ENCODE results near the gene TBC1D24. TPM values are rescaled to one million over a fixed set of nuclear protein-coding genes. Genes with fewer than 3 reads are reported as not detected.

TBC1D24 gene
- polyA plus RNA-seq, 1 of the 3 experiments (the other 2 are of a cell fraction): 6.7 TPM

DNA sequence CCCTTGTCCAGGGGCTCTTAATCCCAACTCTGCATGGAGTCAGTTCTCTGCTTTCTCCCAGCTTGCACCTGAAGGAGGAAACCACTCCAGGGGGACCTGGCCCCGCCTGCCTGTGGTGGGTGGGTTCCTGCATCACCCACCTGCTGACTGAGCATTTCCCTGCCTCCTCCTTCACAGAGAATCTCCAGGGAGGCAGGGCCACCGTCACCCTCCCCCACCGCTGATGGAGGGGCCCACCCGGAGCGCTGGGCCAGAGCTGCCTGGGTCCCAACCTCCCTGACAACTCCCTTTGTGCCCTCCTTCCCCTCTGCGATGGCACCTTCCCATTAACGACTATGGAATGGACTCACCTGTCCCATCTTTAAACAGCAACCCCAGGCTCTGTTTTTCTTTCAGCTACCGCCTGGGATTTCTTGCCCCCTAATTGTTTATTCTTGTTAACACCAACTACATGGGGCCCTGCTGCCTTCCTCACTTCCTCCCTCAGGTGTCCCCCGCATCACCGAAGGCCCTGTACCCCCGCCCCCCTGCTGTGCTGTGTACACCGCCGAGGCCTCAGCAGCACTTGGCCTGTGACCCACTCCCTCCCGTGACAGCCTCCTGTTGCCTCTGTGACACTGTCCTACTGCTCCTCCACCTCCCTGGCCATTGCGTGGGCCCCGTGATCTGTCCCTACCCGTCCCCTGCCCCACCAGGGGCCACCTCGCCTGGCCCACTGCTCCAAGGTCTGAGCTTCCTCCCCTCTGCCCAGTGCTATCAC, 15.9 kb upstream of the TBC1D24 start:
- 41% methylated on average over 18 of the region's 18 CpGs for WGBS (ENCODE audit: low lambda C conversion rate)
- Histone ChIP-seq H4K20me1 (ENCODE audit: insufficient read depth) (no peaks in the 10 kb centered on the region), H3K9me3 (no peaks in the 10 kb centered on the region), H3K79me2 (ENCODE audit: insufficient read depth) (peaks cover 14% of the 10 kb centered on the region; the same call in 1 of the 2 replicates), H3K4me1 (ENCODE audit: control insufficient read depth in 1 of 2, insufficient read depth in 2 of 2, low read depth in 1 of 2, low read length in 1 of 2) (peaks cover 9 to 24% of the 10 kb centered on the region in 2 experiments; a peak in 2 of 4 replicates), H3K27me3 (ENCODE audit: insufficient read depth) (no peaks in the 10 kb centered on the region), H3F3A (replicated peaks; ENCODE audit: insufficient read depth) (peaks cover 16% of the 10 kb centered on the region), H3K4me3 (ENCODE audit: low read depth in 2 of 2, low read length in 1 of 2) (peak overlapping the region; percentile 66 to 71), H3K27ac (ENCODE audit: low read depth in 2 of 2, low read length in 1 of 2) (peak overlapping the region; percentile 39 to 76; a peak in 3 of 4 replicates), H3K36me3 (replicated peaks in 1 of 2; ENCODE audit: control insufficient read depth in 1 of 2, insufficient read depth in 2 of 2, low read length in 1 of 2) (peaks cover 0 to 16% of the 10 kb centered on the region in 2 experiments), H3K9ac (peak overlapping the region; percentile 60; the same call in 1 of the 2 replicates), H2AFZ (ENCODE audit: low read depth) (peak overlapping the region; percentile 88), H3K9me2 (no peaks in the 10 kb centered on the region), H3K4me2 (peak overlapping the region; percentile 96)
- no peak for TF ChIP-seq RXRA (IDR thresholded peaks at IDR 0.05; ENCODE audit: borderline replicate concordance, low read depth)
- TF ChIP-seq RAD21 (IDR thresholded peaks at IDR 0.05; ENCODE audit: low read length): no peak
- no peak for TF ChIP-seq GABPA (IDR thresholded peaks at IDR 0.05; ENCODE audit: low read depth)
- DNase-seq: no peak
- CTCF ChIA-PET: interaction anchor here (1.0 to 4.8 kb wide), 6 partner anchors 10 to 42 kb away, joined by 3 to 27 read pairs (median 8); partner anchors contain the start of gene TBC1D24
- POLR2A ChIA-PET: interaction anchor here (1.3 to 2.0 kb wide), 3 partner anchors 10 to 42 kb away, joined by 4 to 19 read pairs (median 5); no protein-coding TSS in a partner anchor

DNA sequence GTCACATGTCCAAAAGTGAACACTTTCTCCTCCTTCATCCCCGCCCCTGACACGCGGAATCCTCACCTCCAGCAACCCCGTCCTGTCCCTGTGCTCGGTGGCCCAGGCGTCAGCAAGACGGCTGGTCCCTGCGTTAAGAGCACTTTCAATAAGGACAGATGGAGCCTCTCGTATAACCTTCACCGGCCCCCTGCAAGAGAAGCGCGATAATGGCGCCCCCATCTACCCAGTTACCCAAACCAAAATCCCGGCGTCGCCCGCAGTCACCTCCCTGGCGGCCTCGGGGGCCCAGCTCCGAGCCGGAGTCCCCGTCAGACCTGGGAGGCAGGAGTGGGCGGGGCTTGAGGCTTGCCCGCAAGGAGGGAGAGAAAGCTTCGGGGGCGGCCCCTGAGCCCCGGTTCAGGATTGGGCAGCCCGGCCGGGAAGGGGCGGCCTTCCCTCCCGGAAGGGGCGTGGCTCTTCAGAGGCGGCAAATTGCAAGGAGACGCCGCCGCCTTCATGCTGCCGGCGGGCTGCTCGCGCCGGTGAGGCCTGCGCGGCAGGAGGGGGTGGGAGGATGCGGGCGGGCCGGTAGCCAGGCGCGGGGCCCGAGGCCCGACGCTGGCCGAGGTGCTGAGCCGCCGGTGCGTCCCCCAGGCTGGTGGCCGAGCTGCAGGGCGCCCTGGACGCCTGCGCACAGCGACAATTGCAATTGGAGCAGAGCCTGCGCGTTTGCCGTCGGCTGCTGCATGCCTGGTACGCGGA, 15.1 kb upstream of the TBC1D24 start, which contains the start of gene TEDC2:
Gene TEDC2 (plus strand): TSS at position 463 of the 744 bp plus-strand sequence. CDS start 36 bp downstream, at position 499.
- CTCF ChIA-PET: interaction anchor here (0.8 to 4.8 kb wide), 9 partner anchors 9 to 120 kb away, joined by 3 to 27 read pairs (median 4); partner anchors contain the start of genes ABCA3 and TBC1D24
- WGBS (ENCODE audit: low lambda C conversion rate): 2% methylated on average over 25 of the region's 66 CpGs

More for the DNA sequence above, 15.1 kb upstream of the TBC1D24 start, which contains the start of gene TEDC2:
- Histone ChIP-seq H3K79me2 (ENCODE audit: insufficient read depth) (peaks cover 14% of the 10 kb centered on the region; the same call in 1 of the 2 replicates), H3F3A (replicated peaks; ENCODE audit: insufficient read depth) (peaks cover 16% of the 10 kb centered on the region), H3K27ac (ENCODE audit: low read depth in 2 of 2, low read length in 1 of 2) (peak within 1 kb of the TSS; percentile 39 to 76; a peak in 3 of 4 replicates), H2AFZ (ENCODE audit: low read depth) (peak within 1 kb of the TSS; percentile 88), H3K9me3 (no peaks in the 10 kb centered on the region), H3K4me2 (peak within 1 kb of the TSS; percentile 96), H3K4me3 (ENCODE audit: low read depth in 2 of 2, low read length in 1 of 2) (peak within 1 kb of the TSS; percentile 66 to 71), H4K20me1 (ENCODE audit: insufficient read depth) (no peaks in the 10 kb centered on the region), H3K36me3 (replicated peaks in 1 of 2; ENCODE audit: control insufficient read depth in 1 of 2, insufficient read depth in 2 of 2, low read length in 1 of 2) (peaks cover 0 to 16% of the 10 kb centered on the region in 2 experiments), H3K27me3 (ENCODE audit: insufficient read depth) (no peaks in the 10 kb centered on the region), H3K4me1 (ENCODE audit: control insufficient read depth in 1 of 2, insufficient read depth in 2 of 2, low read depth in 1 of 2, low read length in 1 of 2) (peaks cover 9 to 24% of the 10 kb centered on the region in 2 experiments; a peak in 2 of 4 replicates), H3K9me2 (no peaks in the 10 kb centered on the region), H3K9ac (peak within 1 kb of the TSS; percentile 60; the same call in 1 of the 2 replicates)
- DNase-seq: peak; percentile 99
- POLR2A ChIA-PET: interaction anchor here (1.3 to 2.0 kb wide), 3 partner anchors 9 to 41 kb away, joined by 4 to 19 read pairs (median 5); no protein-coding TSS in a partner anchor
- TF ChIP-seq MXI1 (IDR thresholded peaks at IDR 0.05; ENCODE audit: low read depth, low read length) (peak; percentile 97), NRF1 (IDR thresholded peaks at IDR 0.05; ENCODE audit: low read depth, low read length) (peak; percentile 66), CHD2 (IDR thresholded peaks at IDR 0.05; ENCODE audit: low read length, partially characterized antibody) (peak; percentile 39), NFIC (IDR thresholded peaks at IDR 0.05; ENCODE audit: borderline replicate concordance) (no peak), PBX3 (IDR thresholded peaks at IDR 0.05) (peak; percentile 22), REST (IDR thresholded peaks at IDR 0.05; ENCODE audit: low read depth, low read length) (peak; percentile 86), GABPA (IDR thresholded peaks at IDR 0.05; ENCODE audit: low read depth) (peak; percentile 84)
- TF ChIP-seq, protein P1, sequence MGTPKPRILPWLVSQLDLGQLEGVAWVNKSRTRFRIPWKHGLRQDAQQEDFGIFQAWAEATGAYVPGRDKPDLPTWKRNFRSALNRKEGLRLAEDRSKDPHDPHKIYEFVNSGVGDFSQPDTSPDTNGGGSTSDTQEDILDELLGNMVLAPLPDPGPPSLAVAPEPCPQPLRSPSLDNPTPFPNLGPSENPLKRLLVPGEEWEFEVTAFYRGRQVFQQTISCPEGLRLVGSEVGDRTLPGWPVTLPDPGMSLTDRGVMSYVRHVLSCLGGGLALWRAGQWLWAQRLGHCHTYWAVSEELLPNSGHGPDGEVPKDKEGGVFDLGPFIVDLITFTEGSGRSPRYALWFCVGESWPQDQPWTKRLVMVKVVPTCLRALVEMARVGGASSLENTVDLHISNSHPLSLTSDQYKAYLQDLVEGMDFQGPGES (IDR thresholded peaks at IDR 0.05; ENCODE audit: low read depth, low read length): no peak
- TF ChIP-seq, protein P2, sequence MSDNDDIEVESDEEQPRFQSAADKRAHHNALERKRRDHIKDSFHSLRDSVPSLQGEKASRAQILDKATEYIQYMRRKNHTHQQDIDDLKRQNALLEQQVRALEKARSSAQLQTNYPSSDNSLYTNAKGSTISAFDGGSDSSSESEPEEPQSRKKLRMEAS (IDR thresholded peaks at IDR 0.05; ENCODE audit: low read depth): peak; percentile 86
